ENCODE data around the gene IL18RAP.

Gene IL18RAP

DNA sequence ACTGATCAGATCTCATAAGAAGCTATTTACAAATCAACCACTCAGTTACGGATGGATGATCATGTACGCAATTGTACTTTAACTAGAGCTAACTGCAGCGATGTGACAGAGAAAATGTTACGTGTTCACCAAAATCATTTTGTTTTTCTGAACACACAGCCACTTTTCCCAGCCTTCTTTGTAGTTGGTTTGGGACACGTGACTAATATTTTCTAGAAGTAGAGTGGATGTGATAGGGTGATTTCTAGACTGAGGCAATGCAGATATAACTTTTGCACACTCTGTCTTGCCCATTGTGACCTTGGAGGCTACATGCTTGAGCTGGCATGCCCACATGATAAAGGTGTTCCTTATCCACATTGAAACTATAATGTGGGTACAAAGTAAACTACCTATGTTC, 40.2 kb downstream of the IL18RAP start:
- Histone ChIP-seq H3K4me2 (no peak overlapping the region), H3K36me3 (ENCODE audit: insufficient read depth) (no peaks in the 10 kb centered on the region), H3K79me2 (ENCODE audit: insufficient read depth, low read depth) (no peaks in the 10 kb centered on the region), H4K20me1 (ENCODE audit: insufficient read depth) (no peaks in the 10 kb centered on the region), H3K27ac (no peak overlapping the region), H3K27me3 (ENCODE audit: insufficient read depth, low read depth) (no peaks in the 10 kb centered on the region), H3K9ac (no peak overlapping the region), H3K4me3 (IDR thresholded peaks at IDR 0.05; ENCODE audit: insufficient read depth, low read depth, low read length) (no peak overlapping the region), H3K4me1 (ENCODE audit: low read depth, poor library complexity, severe bottlenecking) (no peaks in the 10 kb centered on the region), H2AFZ (ENCODE audit: low read depth) (no peak overlapping the region)
- TF ChIP-seq, protein P1, sequence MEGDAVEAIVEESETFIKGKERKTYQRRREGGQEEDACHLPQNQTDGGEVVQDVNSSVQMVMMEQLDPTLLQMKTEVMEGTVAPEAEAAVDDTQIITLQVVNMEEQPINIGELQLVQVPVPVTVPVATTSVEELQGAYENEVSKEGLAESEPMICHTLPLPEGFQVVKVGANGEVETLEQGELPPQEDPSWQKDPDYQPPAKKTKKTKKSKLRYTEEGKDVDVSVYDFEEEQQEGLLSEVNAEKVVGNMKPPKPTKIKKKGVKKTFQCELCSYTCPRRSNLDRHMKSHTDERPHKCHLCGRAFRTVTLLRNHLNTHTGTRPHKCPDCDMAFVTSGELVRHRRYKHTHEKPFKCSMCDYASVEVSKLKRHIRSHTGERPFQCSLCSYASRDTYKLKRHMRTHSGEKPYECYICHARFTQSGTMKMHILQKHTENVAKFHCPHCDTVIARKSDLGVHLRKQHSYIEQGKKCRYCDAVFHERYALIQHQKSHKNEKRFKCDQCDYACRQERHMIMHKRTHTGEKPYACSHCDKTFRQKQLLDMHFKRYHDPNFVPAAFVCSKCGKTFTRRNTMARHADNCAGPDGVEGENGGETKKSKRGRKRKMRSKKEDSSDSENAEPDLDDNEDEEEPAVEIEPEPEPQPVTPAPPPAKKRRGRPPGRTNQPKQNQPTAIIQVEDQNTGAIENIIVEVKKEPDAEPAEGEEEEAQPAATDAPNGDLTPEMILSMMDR (conservative IDR thresholded peaks at IDR 0.05; ENCODE audit: low read depth, low read length), result no peak

DNA sequence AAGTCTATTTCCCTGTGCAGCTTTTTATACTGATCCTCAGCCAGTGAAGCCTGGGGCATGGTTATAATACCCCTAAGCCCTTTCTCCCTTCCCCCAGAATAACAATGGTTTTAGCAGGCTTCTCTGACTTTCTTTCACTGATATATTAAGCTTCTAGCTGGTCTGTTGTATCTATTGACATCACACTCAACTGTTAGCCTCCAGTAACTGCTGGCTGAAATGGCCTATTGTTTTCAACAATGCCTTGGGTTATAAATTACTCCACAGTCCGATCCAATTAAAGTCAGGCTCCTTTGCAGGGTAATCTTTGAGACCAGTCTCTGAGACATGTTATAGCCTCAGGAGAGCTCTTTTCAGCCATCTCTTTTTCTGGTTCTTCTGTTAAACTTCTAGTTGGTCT, 47.2 kb downstream of the IL18RAP start:
- no peak overlapping the region for H3K27ac ChIP-seq
- no peak overlapping the region for H3K4me3 ChIP-seq (IDR thresholded peaks at IDR 0.05; ENCODE audit: insufficient read depth, low read depth, low read length)
- no peaks in the 10 kb centered on the region for H3K27me3 ChIP-seq (ENCODE audit: insufficient read depth, low read depth)
- no peaks in the 10 kb centered on the region for H4K20me1 ChIP-seq (ENCODE audit: insufficient read depth)
- H3K4me1 ChIP-seq (ENCODE audit: low read depth, poor library complexity, severe bottlenecking), result no peaks in the 10 kb centered on the region
- TF ChIP-seq, protein P1 (conservative IDR thresholded peaks at IDR 0.05; ENCODE audit: low read depth, low read length), result no peak
- H3K79me2 ChIP-seq (ENCODE audit: insufficient read depth, low read depth), result no peaks in the 10 kb centered on the region
- H3K36me3 ChIP-seq (ENCODE audit: insufficient read depth), result no peaks in the 10 kb centered on the region
- no peak overlapping the region for H3K4me2 ChIP-seq
- no peak overlapping the region for H3K9ac ChIP-seq
- H2AFZ ChIP-seq (ENCODE audit: low read depth), result no peak overlapping the region

DNA sequence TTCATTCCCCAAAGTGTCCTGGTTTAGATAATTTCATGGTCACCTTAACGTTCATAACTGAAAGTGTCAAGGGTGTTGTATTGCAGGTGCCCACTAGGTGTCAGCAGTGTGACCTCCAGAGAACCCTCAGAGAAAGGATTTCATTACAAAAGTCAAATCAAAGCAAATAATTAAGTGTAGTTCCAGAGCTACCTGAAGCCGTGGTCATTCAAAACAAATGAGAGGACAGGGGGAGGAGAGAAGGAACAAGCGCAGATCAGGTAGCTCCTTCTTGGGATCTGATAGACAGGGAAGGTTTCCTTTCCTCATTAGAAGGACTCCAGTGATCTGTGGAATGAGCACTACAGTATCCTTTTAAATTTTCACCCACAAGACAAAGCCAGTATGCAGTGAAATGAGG, 50.1 kb downstream of the IL18RAP start, which contains the start of gene SLC9A4:
TSS of gene SLC9A4 (plus strand) at position 207 of the 400 bp plus-strand sequence. CDS start 534 bp downstream, outside the sequence.
- H3K4me3 ChIP-seq (IDR thresholded peaks at IDR 0.05; ENCODE audit: insufficient read depth, low read depth, low read length), result no peak within 1 kb of the TSS
- no peaks in the 10 kb centered on the region for H3K27me3 ChIP-seq (ENCODE audit: insufficient read depth, low read depth)
- H3K36me3 ChIP-seq (ENCODE audit: insufficient read depth), result no peaks in the 10 kb centered on the region
- H3K79me2 ChIP-seq (ENCODE audit: insufficient read depth, low read depth), result no peaks in the 10 kb centered on the region
- H3K4me1 ChIP-seq (ENCODE audit: low read depth, poor library complexity, severe bottlenecking), result no peaks in the 10 kb centered on the region
- H2AFZ ChIP-seq (ENCODE audit: low read depth), result peak within 1 kb of the TSS; percentile 16; the same call in 1 of the 2 replicates
- H3K9ac ChIP-seq, result no peak within 1 kb of the TSS
- H3K27ac ChIP-seq, result no peak within 1 kb of the TSS
- TF ChIP-seq, protein P1 (conservative IDR thresholded peaks at IDR 0.05; ENCODE audit: low read depth, low read length), result peak; percentile 92
- H3K4me2 ChIP-seq, result no peak within 1 kb of the TSS
- H4K20me1 ChIP-seq (ENCODE audit: insufficient read depth), result no peaks in the 10 kb centered on the region

DNA sequence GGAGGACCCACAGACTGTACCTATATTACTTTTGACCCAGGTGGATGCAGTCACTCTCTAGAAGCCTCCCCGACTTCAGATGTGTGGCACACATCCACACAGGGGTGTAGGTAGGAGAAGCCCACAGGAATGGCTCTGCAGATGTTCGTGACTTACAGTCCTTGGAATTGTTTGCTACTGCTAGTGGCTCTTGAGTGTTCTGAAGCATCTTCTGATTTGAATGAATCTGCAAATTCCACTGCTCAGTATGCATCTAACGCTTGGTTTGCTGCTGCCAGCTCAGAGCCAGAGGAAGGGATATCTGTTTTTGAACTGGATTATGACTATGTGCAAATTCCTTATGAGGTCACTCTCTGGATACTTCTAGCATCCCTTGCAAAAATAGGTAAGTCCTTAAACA, 50.7 kb downstream of the IL18RAP start:
- H3K36me3 ChIP-seq (ENCODE audit: insufficient read depth), result no peaks in the 10 kb centered on the region
- H3K27me3 ChIP-seq (ENCODE audit: insufficient read depth, low read depth), result no peaks in the 10 kb centered on the region
- no peak overlapping the region for H3K4me3 ChIP-seq (IDR thresholded peaks at IDR 0.05; ENCODE audit: insufficient read depth, low read depth, low read length)
- no peak overlapping the region for H2AFZ ChIP-seq (ENCODE audit: low read depth)
- TF ChIP-seq, protein P1 (conservative IDR thresholded peaks at IDR 0.05; ENCODE audit: low read depth, low read length), result no peak
- no peak overlapping the region for H3K4me2 ChIP-seq
- no peaks in the 10 kb centered on the region for H3K4me1 ChIP-seq (ENCODE audit: low read depth, poor library complexity, severe bottlenecking)
- no peaks in the 10 kb centered on the region for H4K20me1 ChIP-seq (ENCODE audit: insufficient read depth)
- no peak overlapping the region for H3K27ac ChIP-seq
- no peaks in the 10 kb centered on the region for H3K79me2 ChIP-seq (ENCODE audit: insufficient read depth, low read depth)
- no peak overlapping the region for H3K9ac ChIP-seq

Data from KMS-11 (cell line).